ENCODE measurements around the gene NRL. TPM values are rescaled to one million over a fixed set of nuclear protein-coding genes. Genes with fewer than 3 reads are reported as not detected.

The NRL gene
- total RNA-seq, 1 experiment from 2014 or later: 1.4 TPM

- Histone ChIP-seq H3K27ac (no peak overlapping the region), H3K9me3 (replicated peaks) (no peaks in the 10 kb centered on the region), H3K36me3 (peaks cover 66% of the 10 kb centered on the region), H3K4me3 (no peak overlapping the region), H3K27me3 (replicated peaks) (no peaks in the 10 kb centered on the region), H3K4me1 (replicated peaks) (peaks cover 19% of the 10 kb centered on the region)
- no peak for DNase-seq (ENCODE audit: low read depth in 1 of 2, low spot score in 2 of 2)
Measured at GRCh38 chr14:24149302-24149969, 34.7 kb upstream of the NRL start.

- H3K4me1 ChIP-seq (replicated peaks): peaks cover 23% of the 10 kb centered on the region
- H3K9me3 ChIP-seq (replicated peaks): no peaks in the 10 kb centered on the region
- DNase-seq (ENCODE audit: low read depth in 1 of 2, low spot score in 2 of 2): no peak
- H3K36me3 ChIP-seq: peaks cover 79% of the 10 kb centered on the region
- no peaks in the 10 kb centered on the region for H3K27me3 ChIP-seq (replicated peaks)
- peak overlapping the region; percentile 86 for H3K4me3 ChIP-seq
- H3K27ac ChIP-seq: no peak overlapping the region
Measured at GRCh38 chr14:24147761-24148428, 33.1 kb upstream of the NRL start.

GRCh38 chr14:24146978-24147760 lies 32.4 kb upstream of the NRL start, which contains the start of gene RNF31:
Gene RNF31 (plus strand): TSS chr14:24147498. CDS start chr14:24147699, 201 bp downstream.
- peaks cover 25% of the 10 kb centered on the region for H3K4me1 ChIP-seq (replicated peaks)
- H3K9me3 ChIP-seq (replicated peaks): no peaks in the 10 kb centered on the region
- peaks cover 77% of the 10 kb centered on the region for H3K36me3 ChIP-seq
- H3K27me3 ChIP-seq (replicated peaks): no peaks in the 10 kb centered on the region
- peak within 1 kb of the TSS; percentile 53 for H3K27ac ChIP-seq
- DNase-seq (ENCODE audit: low read depth in 1 of 2, low spot score in 2 of 2): peak; percentile 96 to 98
- H3K4me3 ChIP-seq: peak within 1 kb of the TSS; percentile 86

- peaks cover 30% of the 10 kb centered on the region for H3K4me1 ChIP-seq (replicated peaks)
- no peaks in the 10 kb centered on the region for H3K9me3 ChIP-seq (replicated peaks)
- H3K4me3 ChIP-seq: peak within 1 kb of the TSS; percentile 86
- no peaks in the 10 kb centered on the region for H3K27me3 ChIP-seq (replicated peaks)
- peak within 1 kb of the TSS; percentile 53 for H3K27ac ChIP-seq
- DNase-seq (ENCODE audit: low read depth in 1 of 2, low spot score in 2 of 2): peak; percentile 93 to 98
- peaks cover 75% of the 10 kb centered on the region for H3K36me3 ChIP-seq
Measured at GRCh38 chr14:24146453-24146977, 31.8 kb upstream of the NRL start, which contains the start of gene PSME2. Gene PSME2 (minus strand): TSS chr14:24146610. CDS start chr14:24146581, 29 bp downstream.

- DNase-seq (ENCODE audit: low read depth in 1 of 2, low spot score in 2 of 2): peak; percentile 56 to 78
- Histone ChIP-seq H3K36me3 (peaks cover 69% of the 10 kb centered on the region), H3K27me3 (replicated peaks) (no peaks in the 10 kb centered on the region), H3K9me3 (replicated peaks) (no peaks in the 10 kb centered on the region), H3K27ac (peak overlapping the region; percentile 44), H3K4me1 (replicated peaks) (peaks cover 30% of the 10 kb centered on the region), H3K4me3 (peak overlapping the region; percentile 86)
Measured at GRCh38 chr14:24145690-24146452, 31.1 kb upstream of the NRL start.

GRCh38 chr14:24145219-24145618 lies 30.5 kb upstream of the NRL start:
- Histone ChIP-seq H3K27me3 (replicated peaks) (no peaks in the 10 kb centered on the region), H3K4me1 (replicated peaks) (peaks cover 30% of the 10 kb centered on the region), H3K27ac (no peak overlapping the region), H3K36me3 (peaks cover 62% of the 10 kb centered on the region), H3K4me3 (peak overlapping the region; percentile 86), H3K9me3 (replicated peaks) (no peaks in the 10 kb centered on the region)
- no peak for DNase-seq (ENCODE audit: low read depth in 1 of 2, low spot score in 2 of 2)

- Histone ChIP-seq H3K27me3 (replicated peaks) (no peaks in the 10 kb centered on the region), H3K36me3 (peaks cover 58% of the 10 kb centered on the region), H3K27ac (no peak overlapping the region), H3K4me3 (no peak overlapping the region), H3K4me1 (replicated peaks) (peaks cover 30% of the 10 kb centered on the region), H3K9me3 (replicated peaks) (no peaks in the 10 kb centered on the region)
- DNase-seq (ENCODE audit: low read depth in 1 of 2, low spot score in 2 of 2): no peak
Measured at GRCh38 chr14:24144451-24144850, 29.7 kb upstream of the NRL start.

- Histone ChIP-seq H3K4me3 (no peak overlapping the region), H3K27me3 (replicated peaks) (no peaks in the 10 kb centered on the region), H3K9me3 (replicated peaks) (no peaks in the 10 kb centered on the region), H3K4me1 (replicated peaks) (peaks cover 28% of the 10 kb centered on the region), H3K36me3 (peaks cover 58% of the 10 kb centered on the region), H3K27ac (no peak overlapping the region)
- no peak for DNase-seq (ENCODE audit: low read depth in 1 of 2, low spot score in 2 of 2)
Measured at GRCh38 chr14:24143511-24143910, 28.8 kb upstream of the NRL start.

- H3K4me3 ChIP-seq: peak within 1 kb of the TSS; percentile 68
- peaks cover 29% of the 10 kb centered on the region for H3K4me1 ChIP-seq (replicated peaks)
- H3K27me3 ChIP-seq (replicated peaks): no peaks in the 10 kb centered on the region
- H3K27ac ChIP-seq: peak within 1 kb of the TSS; percentile 50
- H3K36me3 ChIP-seq: peaks cover 68% of the 10 kb centered on the region
- no peaks in the 10 kb centered on the region for H3K9me3 ChIP-seq (replicated peaks)
- peak; percentile 94 to 99 for DNase-seq (ENCODE audit: low read depth in 1 of 2, low spot score in 2 of 2)
Measured at GRCh38 chr14:24141097-24141880, 26.5 kb upstream of the NRL start, which contains the start of gene EMC9. Gene EMC9 (minus strand): TSS chr14:24141591. CDS start chr14:24141304, 287 bp downstream.

GRCh38 chr14:24139272-24139934 lies 24.7 kb upstream of the NRL start:
- peaks cover 24% of the 10 kb centered on the region for H3K4me1 ChIP-seq (replicated peaks)
- no peak overlapping the region for H3K27ac ChIP-seq
- no peaks in the 10 kb centered on the region; the same call in 1 of the 2 replicates for H3K9me3 ChIP-seq (replicated peaks)
- peaks cover 62% of the 10 kb centered on the region for H3K36me3 ChIP-seq
- no peak overlapping the region for H3K4me3 ChIP-seq
- no peak for DNase-seq (ENCODE audit: low read depth in 1 of 2, low spot score in 2 of 2)
- H3K27me3 ChIP-seq (replicated peaks): no peaks in the 10 kb centered on the region

- H3K4me1 ChIP-seq (replicated peaks): peaks cover 21% of the 10 kb centered on the region
- no peak for DNase-seq (ENCODE audit: low read depth in 1 of 2, low spot score in 2 of 2)
Measured at GRCh38 chr14:24138396-24139271, 23.9 kb upstream of the NRL start.

More at GRCh38 chr14:24138396-24139271, 23.9 kb upstream of the NRL start:
- Histone ChIP-seq H3K27me3 (replicated peaks) (no peaks in the 10 kb centered on the region), H3K9me3 (replicated peaks) (no peaks in the 10 kb centered on the region; the same call in 1 of the 2 replicates), H3K4me3 (no peak overlapping the region), H3K27ac (no peak overlapping the region), H3K36me3 (peaks cover 54% of the 10 kb centered on the region)
